ENCODE data around the gene SMYD3.

DNA sequence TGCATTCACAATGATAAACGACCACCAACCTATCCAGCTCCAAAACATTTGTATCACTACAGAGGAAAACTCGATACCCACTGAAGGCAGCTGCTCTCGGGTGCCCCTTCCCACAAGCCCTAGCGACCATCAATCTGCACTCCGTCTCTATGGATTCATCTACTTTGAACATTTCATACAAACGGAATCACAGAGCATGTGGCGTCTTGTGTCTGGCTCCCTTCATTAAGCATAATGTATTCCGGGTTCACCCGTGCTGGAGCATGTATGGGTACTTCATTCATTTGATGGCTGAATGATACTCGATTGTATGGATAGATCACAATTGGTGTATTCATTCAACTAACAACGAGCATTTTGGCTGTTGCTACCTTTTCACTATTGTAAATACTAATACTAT, 340.2 kb downstream of the SMYD3 start:
- no peak for TF ChIP-seq YY1 (IDR thresholded peaks at IDR 0.05; ENCODE audit: insufficient read depth, insufficient read length)
- TF ChIP-seq ZNF274 (IDR thresholded peaks at IDR 0.05; ENCODE audit: low read depth, low read length) = no peak
